PC-9 (cell line): ENCODE measurements around the gene MYH3.

Experiments
- CTCF ChIP-seq: fragments of 200-600 bp; sonication (generic); conservative IDR thresholded peaks from 2 replicates; pipeline ENCODE4 v1.6.1; 2017; ENCODE audit warnings: mixed run types, antibody characterized with exemption, mild to moderate bottlenecking, moderate library complexity
- EZH2 ChIP-seq: fragments of 200-600 bp; sonication (generic); IDR thresholded peaks from 2 replicates; pipeline ENCODE4 v1.8.0; 2017; ENCODE audit warnings: antibody characterized with exemption, low read depth

GRCh38 chr17:10663231-10663630 is 6.1 kb upstream of the MYH3 start:
- TF ChIP-seq CTCF (no peak), EZH2 (no peak)
